Measurements from ENCODE around the gene NCKAP1. TPM values are rescaled to one million over a fixed set of nuclear protein-coding genes. Genes with fewer than 3 reads are reported as not detected.

Gene NCKAP1
- polyA plus RNA-seq, 1 of the 3 experiments (the other 2 are of a cell fraction), result 64.0 TPM

DNA sequence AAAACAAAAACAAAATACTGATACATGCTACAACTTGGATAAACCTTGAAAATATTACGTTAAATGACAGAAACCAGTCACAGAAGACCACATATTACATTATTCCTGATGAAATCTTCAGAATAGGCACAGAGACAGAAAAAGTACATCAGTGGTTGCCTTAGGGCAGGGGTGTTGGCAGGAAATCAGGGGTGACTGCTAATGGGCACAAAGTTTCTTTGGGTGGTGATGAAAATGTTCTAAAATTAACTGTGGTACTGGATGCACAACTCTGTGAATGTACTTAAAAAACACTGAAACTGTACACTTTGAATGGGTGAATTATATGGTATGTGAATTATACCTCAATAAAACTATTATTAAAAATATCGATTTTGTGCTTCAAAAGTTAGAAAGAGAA, 16.6 kb downstream of the NCKAP1 start:
- Histone ChIP-seq H3F3A (replicated peaks; ENCODE audit: insufficient read depth) (peaks cover 13% of the 10 kb centered on the region), H3K9ac (no peak overlapping the region), H2AFZ (ENCODE audit: low read depth) (no peak overlapping the region), H3K36me3 (replicated peaks in 1 of 2; ENCODE audit: control insufficient read depth in 1 of 2, insufficient read depth in 2 of 2, low read length in 1 of 2) (peaks cover 40 to 52% of the 10 kb centered on the region in 2 experiments), H3K9me3 (no peaks in the 10 kb centered on the region), H3K79me2 (ENCODE audit: insufficient read depth) (peaks cover 100% of the 10 kb centered on the region), H4K20me1 (ENCODE audit: insufficient read depth) (peaks cover 94% of the 10 kb centered on the region), H3K4me2 (no peak overlapping the region), H3K9me2 (no peaks in the 10 kb centered on the region), H3K4me1 (ENCODE audit: control insufficient read depth in 1 of 2, insufficient read depth in 2 of 2, low read depth in 1 of 2, low read length in 1 of 2) (peaks cover 0 to 9% of the 10 kb centered on the region in 2 experiments; a peak in 3 of 4 replicates), H3K27me3 (ENCODE audit: insufficient read depth) (no peaks in the 10 kb centered on the region), H3K4me3 (ENCODE audit: low read depth in 2 of 2, low read length in 1 of 2) (no peak overlapping the region), H3K27ac (ENCODE audit: low read depth in 2 of 2, low read length in 1 of 2) (no peak overlapping the region)
- POLR2A ChIA-PET, result no interaction called here
- CTCF ChIA-PET, result no interaction called here
- 76% methylated on average over 2 of the region's 2 CpGs for WGBS (ENCODE audit: low lambda C conversion rate)
- no peak for TF ChIP-seq YY1 (IDR thresholded peaks at IDR 0.05; ENCODE audit: low read depth)
- TF ChIP-seq MXI1 (IDR thresholded peaks at IDR 0.05; ENCODE audit: low read depth, low read length), result no peak
- peak in 1 of 2 experiments; percentile 30; a peak in 1 of 4 replicates for TF ChIP-seq EP300 (IDR thresholded peaks at IDR 0.05; ENCODE audit: borderline replicate concordance in 1 of 2, low read depth in 1 of 2, low read length in 1 of 2)
- TF ChIP-seq CHD2 (IDR thresholded peaks at IDR 0.05; ENCODE audit: low read length, partially characterized antibody), result no peak
- no peak for TF ChIP-seq EZH2phosphoT487 (IDR thresholded peaks at IDR 0.05; ENCODE audit: borderline replicate concordance, low read depth)
- TF ChIP-seq GABPA (IDR thresholded peaks at IDR 0.05; ENCODE audit: low read depth), result no peak
- DNase-seq, result no peak

GRCh38 chr2:183019718-183020442, 18.4 kb downstream of the NCKAP1 start:
- Histone ChIP-seq H3K36me3 (replicated peaks in 1 of 2; ENCODE audit: control insufficient read depth in 1 of 2, insufficient read depth in 2 of 2, low read length in 1 of 2) (peaks cover 45 to 61% of the 10 kb centered on the region in 2 experiments), H4K20me1 (ENCODE audit: insufficient read depth) (peaks cover 90% of the 10 kb centered on the region), H3K4me3 (ENCODE audit: low read depth in 2 of 2, low read length in 1 of 2) (no peak overlapping the region), H3K9me2 (no peaks in the 10 kb centered on the region), H3F3A (replicated peaks; ENCODE audit: insufficient read depth) (peaks cover 13% of the 10 kb centered on the region), H3K9ac (no peak overlapping the region), H3K79me2 (ENCODE audit: insufficient read depth) (peaks cover 100% of the 10 kb centered on the region), H2AFZ (ENCODE audit: low read depth) (no peak overlapping the region), H3K27me3 (ENCODE audit: insufficient read depth) (no peaks in the 10 kb centered on the region), H3K4me1 (ENCODE audit: control insufficient read depth in 1 of 2, insufficient read depth in 2 of 2, low read depth in 1 of 2, low read length in 1 of 2) (peaks cover 3 to 7% of the 10 kb centered on the region in 2 experiments; a peak in 3 of 4 replicates), H3K4me2 (no peak overlapping the region), H3K9me3 (no peaks in the 10 kb centered on the region), H3K27ac (ENCODE audit: low read depth in 2 of 2, low read length in 1 of 2) (no peak overlapping the region)
- ChIA-PET POLR2A (no interaction called here), CTCF (interaction anchor here (0.6 kb wide), 1 partner anchor 102 kb away, joined by 3 read pairs; no protein-coding TSS in a partner anchor)
- 100% methylated on average over 1 of the region's 1 CpG for WGBS (ENCODE audit: low lambda C conversion rate)
- DNase-seq, result no peak
- no peak for TF ChIP-seq CHD2 (IDR thresholded peaks at IDR 0.05; ENCODE audit: low read length, partially characterized antibody)
- no peak for TF ChIP-seq TAF1 (IDR thresholded peaks at IDR 0.05; ENCODE audit: borderline replicate concordance, low read depth, low read length)
- no peak for TF ChIP-seq POLR2AphosphoS5 (IDR thresholded peaks at IDR 0.05; ENCODE audit: low read depth, low read length)
- TF ChIP-seq PBX3 (IDR thresholded peaks at IDR 0.05), result no peak
- no peak for TF ChIP-seq MXI1 (IDR thresholded peaks at IDR 0.05; ENCODE audit: low read depth, low read length)
- no peak for TF ChIP-seq SMC3 (IDR thresholded peaks at IDR 0.05; ENCODE audit: low read depth, low read length)
- TF ChIP-seq FOXM1 (IDR thresholded peaks at IDR 0.05; ENCODE audit: low read depth), result no peak
- TF ChIP-seq, protein P1, sequence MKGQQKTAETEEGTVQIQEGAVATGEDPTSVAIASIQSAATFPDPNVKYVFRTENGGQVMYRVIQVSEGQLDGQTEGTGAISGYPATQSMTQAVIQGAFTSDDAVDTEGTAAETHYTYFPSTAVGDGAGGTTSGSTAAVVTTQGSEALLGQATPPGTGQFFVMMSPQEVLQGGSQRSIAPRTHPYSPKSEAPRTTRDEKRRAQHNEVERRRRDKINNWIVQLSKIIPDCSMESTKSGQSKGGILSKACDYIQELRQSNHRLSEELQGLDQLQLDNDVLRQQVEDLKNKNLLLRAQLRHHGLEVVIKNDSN (IDR thresholded peaks at IDR 0.05; ENCODE audit: borderline replicate concordance, low read depth), result no peak
- TF ChIP-seq, protein P2, sequence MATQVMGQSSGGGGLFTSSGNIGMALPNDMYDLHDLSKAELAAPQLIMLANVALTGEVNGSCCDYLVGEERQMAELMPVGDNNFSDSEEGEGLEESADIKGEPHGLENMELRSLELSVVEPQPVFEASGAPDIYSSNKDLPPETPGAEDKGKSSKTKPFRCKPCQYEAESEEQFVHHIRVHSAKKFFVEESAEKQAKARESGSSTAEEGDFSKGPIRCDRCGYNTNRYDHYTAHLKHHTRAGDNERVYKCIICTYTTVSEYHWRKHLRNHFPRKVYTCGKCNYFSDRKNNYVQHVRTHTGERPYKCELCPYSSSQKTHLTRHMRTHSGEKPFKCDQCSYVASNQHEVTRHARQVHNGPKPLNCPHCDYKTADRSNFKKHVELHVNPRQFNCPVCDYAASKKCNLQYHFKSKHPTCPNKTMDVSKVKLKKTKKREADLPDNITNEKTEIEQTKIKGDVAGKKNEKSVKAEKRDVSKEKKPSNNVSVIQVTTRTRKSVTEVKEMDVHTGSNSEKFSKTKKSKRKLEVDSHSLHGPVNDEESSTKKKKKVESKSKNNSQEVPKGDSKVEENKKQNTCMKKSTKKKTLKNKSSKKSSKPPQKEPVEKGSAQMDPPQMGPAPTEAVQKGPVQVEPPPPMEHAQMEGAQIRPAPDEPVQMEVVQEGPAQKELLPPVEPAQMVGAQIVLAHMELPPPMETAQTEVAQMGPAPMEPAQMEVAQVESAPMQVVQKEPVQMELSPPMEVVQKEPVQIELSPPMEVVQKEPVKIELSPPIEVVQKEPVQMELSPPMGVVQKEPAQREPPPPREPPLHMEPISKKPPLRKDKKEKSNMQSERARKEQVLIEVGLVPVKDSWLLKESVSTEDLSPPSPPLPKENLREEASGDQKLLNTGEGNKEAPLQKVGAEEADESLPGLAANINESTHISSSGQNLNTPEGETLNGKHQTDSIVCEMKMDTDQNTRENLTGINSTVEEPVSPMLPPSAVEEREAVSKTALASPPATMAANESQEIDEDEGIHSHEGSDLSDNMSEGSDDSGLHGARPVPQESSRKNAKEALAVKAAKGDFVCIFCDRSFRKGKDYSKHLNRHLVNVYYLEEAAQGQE (IDR thresholded peaks at IDR 0.05; ENCODE audit: low read depth, low read length), result no peak
- no peak for TF ChIP-seq RFX5 (IDR thresholded peaks at IDR 0.05; ENCODE audit: low read length)
- no peak for TF ChIP-seq EP300 (IDR thresholded peaks at IDR 0.05; ENCODE audit: borderline replicate concordance in 1 of 2, low read depth in 1 of 2, low read length in 1 of 2)
- TF ChIP-seq RAD21 (IDR thresholded peaks at IDR 0.05; ENCODE audit: low read length), result no peak
- TF ChIP-seq JUND (IDR thresholded peaks at IDR 0.05), result no peak
- no peak for TF ChIP-seq NFIC (IDR thresholded peaks at IDR 0.05; ENCODE audit: borderline replicate concordance)
- no peak for TF ChIP-seq GABPA (IDR thresholded peaks at IDR 0.05; ENCODE audit: low read depth)
- TF ChIP-seq FOXJ3 (CRISPR knock-in tag; IDR thresholded peaks at IDR 0.05), result no peak
- TF ChIP-seq, protein P3, sequence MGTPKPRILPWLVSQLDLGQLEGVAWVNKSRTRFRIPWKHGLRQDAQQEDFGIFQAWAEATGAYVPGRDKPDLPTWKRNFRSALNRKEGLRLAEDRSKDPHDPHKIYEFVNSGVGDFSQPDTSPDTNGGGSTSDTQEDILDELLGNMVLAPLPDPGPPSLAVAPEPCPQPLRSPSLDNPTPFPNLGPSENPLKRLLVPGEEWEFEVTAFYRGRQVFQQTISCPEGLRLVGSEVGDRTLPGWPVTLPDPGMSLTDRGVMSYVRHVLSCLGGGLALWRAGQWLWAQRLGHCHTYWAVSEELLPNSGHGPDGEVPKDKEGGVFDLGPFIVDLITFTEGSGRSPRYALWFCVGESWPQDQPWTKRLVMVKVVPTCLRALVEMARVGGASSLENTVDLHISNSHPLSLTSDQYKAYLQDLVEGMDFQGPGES (IDR thresholded peaks at IDR 0.05; ENCODE audit: low read depth, low read length), result no peak

All from SK-N-SH (cell line).